ENCODE results near the gene NEK5.

- no peak for TF ChIP-seq ZNF565 (CRISPR knock-in tag; conservative IDR thresholded peaks at IDR 0.05; ENCODE audit: low read depth)
- no peak for TF ChIP-seq BACH2 (CRISPR knock-in tag; IDR thresholded peaks at IDR 0.05; ENCODE audit: borderline replicate concordance)
These were observed 130.0 kb downstream of the NEK5 start for GRCh38 chr13:51998723-51999509.

Measured in SK-N-SH treated with all-trans-retinoic acid at 6 μM for 48 hours (cell line).